Measurements from ENCODE around the gene TM7SF3.
"Not testable (repeated sequence)": the region's sequence is repeated elsewhere in the genome, so short reads cannot be mapped to it uniquely, and the experiment has no call there.

Gene TM7SF3

DNA sequence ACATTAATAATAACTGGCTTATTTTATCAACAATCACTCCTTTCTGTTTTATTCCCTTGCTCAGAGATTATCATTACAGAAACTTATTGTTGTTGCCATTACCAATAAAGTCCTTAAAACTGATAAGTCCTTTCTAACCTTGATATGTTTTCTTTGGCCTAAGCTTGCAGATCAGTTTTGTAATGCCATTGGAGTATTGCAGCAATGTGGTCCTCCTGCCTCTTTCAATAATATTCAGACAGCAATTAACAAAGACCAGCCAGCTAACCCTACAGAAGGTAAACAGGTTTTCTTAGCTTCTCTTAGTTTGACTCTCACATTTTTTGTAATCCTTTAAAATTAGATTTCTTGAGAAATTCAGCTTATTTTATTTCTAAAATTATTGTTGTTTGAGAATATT lies 12.1 kb upstream of the TM7SF3 start:
- DNase-seq (ENCODE audit: low read depth): no peak
- TF ChIP-seq, protein P1, sequence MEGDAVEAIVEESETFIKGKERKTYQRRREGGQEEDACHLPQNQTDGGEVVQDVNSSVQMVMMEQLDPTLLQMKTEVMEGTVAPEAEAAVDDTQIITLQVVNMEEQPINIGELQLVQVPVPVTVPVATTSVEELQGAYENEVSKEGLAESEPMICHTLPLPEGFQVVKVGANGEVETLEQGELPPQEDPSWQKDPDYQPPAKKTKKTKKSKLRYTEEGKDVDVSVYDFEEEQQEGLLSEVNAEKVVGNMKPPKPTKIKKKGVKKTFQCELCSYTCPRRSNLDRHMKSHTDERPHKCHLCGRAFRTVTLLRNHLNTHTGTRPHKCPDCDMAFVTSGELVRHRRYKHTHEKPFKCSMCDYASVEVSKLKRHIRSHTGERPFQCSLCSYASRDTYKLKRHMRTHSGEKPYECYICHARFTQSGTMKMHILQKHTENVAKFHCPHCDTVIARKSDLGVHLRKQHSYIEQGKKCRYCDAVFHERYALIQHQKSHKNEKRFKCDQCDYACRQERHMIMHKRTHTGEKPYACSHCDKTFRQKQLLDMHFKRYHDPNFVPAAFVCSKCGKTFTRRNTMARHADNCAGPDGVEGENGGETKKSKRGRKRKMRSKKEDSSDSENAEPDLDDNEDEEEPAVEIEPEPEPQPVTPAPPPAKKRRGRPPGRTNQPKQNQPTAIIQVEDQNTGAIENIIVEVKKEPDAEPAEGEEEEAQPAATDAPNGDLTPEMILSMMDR (IDR thresholded peaks at IDR 0.05; ENCODE audit: insufficient read depth, low read depth, low read length, missing control alignments): no peak
- no peak overlapping the region for H3K4me3 ChIP-seq (ENCODE audit: low read length)

DNA sequence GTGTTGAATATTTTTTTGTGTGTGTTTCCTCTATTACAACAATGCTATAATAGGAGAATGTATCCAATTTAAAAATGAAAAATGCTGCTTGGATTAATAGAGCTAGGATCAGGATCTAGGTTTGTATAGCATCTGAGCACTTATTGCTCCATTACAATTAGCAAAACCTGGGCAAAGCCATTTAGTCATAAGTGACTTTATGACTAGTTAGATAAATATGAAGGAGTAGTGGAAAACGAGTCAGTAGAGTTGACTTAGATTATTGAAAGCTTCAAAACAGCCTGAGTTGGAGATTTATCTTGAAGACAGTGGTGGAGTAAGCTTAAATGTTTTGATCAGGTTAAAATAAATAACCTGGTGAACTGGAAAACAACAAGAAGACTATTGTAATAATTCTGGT lies 10.9 kb upstream of the TM7SF3 start:
- H3K4me3 ChIP-seq (ENCODE audit: low read length): no peak overlapping the region
- peak; percentile 60 for DNase-seq (ENCODE audit: low read depth)
- TF ChIP-seq, protein P1 (IDR thresholded peaks at IDR 0.05; ENCODE audit: insufficient read depth, low read depth, low read length, missing control alignments): no peak

DNA sequence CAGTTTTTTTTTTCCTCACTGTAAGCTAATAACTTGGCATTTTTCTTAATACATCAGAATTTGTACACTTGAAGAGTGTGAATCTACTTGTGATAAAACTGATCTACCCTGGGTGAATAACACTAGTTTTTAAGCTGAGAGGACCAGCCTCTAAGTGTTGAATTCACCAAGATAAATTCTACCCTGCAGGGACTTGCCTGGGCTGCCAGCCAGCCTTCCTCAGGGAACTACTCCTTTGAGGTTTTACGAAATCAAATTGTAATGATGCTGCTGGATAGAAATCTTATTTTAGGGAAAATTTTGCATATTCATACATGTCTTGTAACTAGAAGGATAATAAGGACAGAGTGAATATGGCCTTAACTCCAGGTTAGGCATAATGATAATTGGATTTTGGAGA lies 10.1 kb upstream of the TM7SF3 start:
- peak overlapping the region; percentile 1 for H3K4me3 ChIP-seq (ENCODE audit: low read length)
- DNase-seq (ENCODE audit: low read depth): no peak

DNA sequence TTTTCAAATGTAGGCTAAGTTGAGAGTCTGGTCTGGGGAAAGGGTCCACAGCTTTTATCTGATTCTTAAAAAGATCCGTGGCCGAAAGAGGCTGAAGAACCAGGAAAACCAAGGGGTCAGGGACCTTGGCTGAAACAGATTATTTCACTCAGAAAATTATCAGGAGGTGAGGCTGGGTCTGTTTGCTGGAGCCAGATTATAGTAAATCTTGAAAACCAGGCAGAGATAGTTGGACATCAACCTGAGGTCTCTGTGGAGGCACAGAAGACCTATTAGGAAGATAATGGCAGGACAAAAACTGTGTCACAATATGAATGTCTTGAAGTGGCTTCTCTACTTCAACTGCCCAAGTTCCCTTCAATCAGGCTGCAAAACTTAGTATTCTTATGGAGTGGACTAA lies 6.6 kb upstream of the TM7SF3 start:
- H3K4me3 ChIP-seq (ENCODE audit: low read length): no peak overlapping the region
- TF ChIP-seq, protein P1 (IDR thresholded peaks at IDR 0.05; ENCODE audit: insufficient read depth, low read depth, low read length, missing control alignments): no peak
- no peak for DNase-seq (ENCODE audit: low read depth)

More for the DNA sequence above, 10.1 kb upstream of the TM7SF3 start:
- TF ChIP-seq, protein P1 (IDR thresholded peaks at IDR 0.05; ENCODE audit: insufficient read depth, low read depth, low read length, missing control alignments): no peak

DNA sequence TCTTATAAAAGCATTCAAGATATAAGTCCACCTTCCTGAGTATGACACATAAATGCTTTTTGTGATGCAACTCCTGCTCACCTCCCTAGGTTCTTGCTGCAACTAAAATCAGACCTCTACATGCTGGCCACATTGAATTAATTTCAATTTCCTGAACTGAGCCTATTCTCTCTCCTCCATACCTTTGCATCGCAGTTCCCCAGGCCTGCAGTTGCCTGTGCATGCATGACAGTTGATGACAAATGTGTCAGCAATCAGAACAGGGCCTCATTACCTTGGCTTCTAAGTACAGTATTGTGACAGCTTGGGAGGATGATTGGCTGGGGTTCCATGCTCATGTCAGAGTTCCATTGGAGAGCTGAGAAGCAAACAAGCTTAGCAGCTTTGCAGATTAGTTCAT lies 3.9 kb upstream of the TM7SF3 start:
- TF ChIP-seq, protein P1 (IDR thresholded peaks at IDR 0.05; ENCODE audit: insufficient read depth, low read depth, low read length, missing control alignments): no peak
- no peak overlapping the region for H3K4me3 ChIP-seq (ENCODE audit: low read length)
- peak; percentile 90 for DNase-seq (ENCODE audit: low read depth)

DNA sequence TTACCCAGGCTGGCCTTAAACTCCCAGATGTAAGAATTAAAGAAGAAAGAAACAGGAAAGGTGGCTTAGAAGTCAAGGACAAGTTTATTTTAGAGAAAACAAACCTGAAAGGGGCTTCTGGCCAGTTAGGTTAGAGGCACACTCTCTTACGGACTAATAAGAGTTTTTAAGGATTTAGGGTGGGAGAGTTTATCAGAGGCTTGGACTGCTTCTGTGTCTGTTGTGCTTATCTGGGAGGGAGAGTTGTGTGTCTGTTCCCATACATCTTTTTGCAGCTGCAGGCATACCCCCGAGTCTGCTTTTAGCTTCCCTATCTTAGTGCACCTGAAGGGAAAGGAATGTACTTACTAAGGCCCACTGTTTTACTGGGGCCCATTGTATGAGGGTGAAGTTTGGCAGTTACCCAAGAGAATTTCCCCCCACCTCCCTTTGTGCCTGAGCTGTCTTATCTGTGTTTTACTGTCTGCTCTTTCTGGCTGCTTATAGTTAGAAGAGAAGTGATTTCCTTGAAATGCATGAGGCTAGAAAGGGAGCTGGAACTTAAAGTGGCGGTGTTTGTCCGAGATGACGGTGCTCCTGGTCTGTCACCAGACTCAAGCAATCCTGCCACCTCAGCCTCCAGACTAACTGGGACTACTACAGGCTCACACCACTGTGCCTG lies 3.1 kb upstream of the TM7SF3 start:
- not testable (repeated sequence) for H3K4me3 ChIP-seq (ENCODE audit: low read length); DNase-seq (ENCODE audit: low read depth)

DNA sequence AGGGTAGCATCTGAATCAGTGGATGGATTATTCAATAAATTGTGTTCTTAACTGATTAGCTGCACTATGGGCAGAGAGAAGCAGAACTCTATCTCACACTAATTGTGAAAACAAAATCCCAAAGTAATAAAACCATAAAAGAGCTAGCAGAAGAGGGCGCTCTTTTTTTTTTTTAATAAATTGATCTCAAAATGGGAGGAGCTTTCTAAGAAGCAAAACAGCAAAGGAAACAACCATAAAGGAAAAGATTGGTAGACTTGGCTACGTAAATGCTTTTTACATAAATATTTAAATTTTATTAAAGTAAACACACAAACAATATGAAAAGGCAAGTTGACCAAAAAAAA lies 1.5 kb upstream of the TM7SF3 start:
- TF ChIP-seq, protein P1 (IDR thresholded peaks at IDR 0.05; ENCODE audit: insufficient read depth, low read depth, low read length, missing control alignments): peak; percentile 28
- H3K4me3 ChIP-seq (ENCODE audit: low read length): no peak overlapping the region
- DNase-seq (ENCODE audit: low read depth): peak; percentile 53
